NCI-H2029 (cell line): ENCODE results near the gene TP53BP1.
"Not testable (repeated sequence)": the region's sequence is repeated elsewhere in the genome, so short reads cannot be mapped to it uniquely, and the experiment has no call there.

Experiments
- DNase-seq: peaks from one replicate; lab custom pipeline; 2025; lab: John Stamatoyannopoulos, UW

TP53BP1 gene

GRCh38 chr15:43410572-43411214, 82.3 kb downstream of the TP53BP1 start:
- no peak for DNase-seq

- DNase-seq: no peak
These were observed 84.2 kb downstream of the TP53BP1 start for GRCh38 chr15:43408789-43409188.

GRCh38 chr15:43406808-43407207, 86.1 kb downstream of the TP53BP1 start:
- no peak for DNase-seq

- DNase-seq: no peak
These were observed 86.8 kb downstream of the TP53BP1 start for GRCh38 chr15:43406189-43406588.

- DNase-seq: no peak
These were observed 88.8 kb downstream of the TP53BP1 start for GRCh38 chr15:43404130-43404529.

- DNase-seq: no peak
These were observed 89.3 kb downstream of the TP53BP1 start for GRCh38 chr15:43403616-43404015.

GRCh38 chr15:43402255-43402654, 90.7 kb downstream of the TP53BP1 start:
- DNase-seq: no peak

- not testable (repeated sequence) for DNase-seq
These were observed 99.4 kb downstream of the TP53BP1 start for GRCh38 chr15:43393592-43393991.

GRCh38 chr15:43390723-43391122, 102.2 kb downstream of the TP53BP1 start:
- no peak for DNase-seq

- no peak for DNase-seq
These were observed 109.9 kb downstream of the TP53BP1 start for GRCh38 chr15:43383070-43383469.

- DNase-seq: no peak
These were observed 110.6 kb downstream of the TP53BP1 start for GRCh38 chr15:43382310-43382709.

- DNase-seq: no peak
These were observed 114.4 kb downstream of the TP53BP1 start for GRCh38 chr15:43378601-43379000.

GRCh38 chr15:43376017-43376705, 116.8 kb downstream of the TP53BP1 start:
- DNase-seq: no peak

- peak; percentile 22 for DNase-seq
These were observed 121.7 kb downstream of the TP53BP1 start, which contains the start of the genes TUBGCP4 and ZSCAN29 for GRCh38 chr15:43370975-43371974. Gene TUBGCP4 (plus strand): TSS chr15:43371101. CDS start chr15:43371355, 254 bp downstream. Gene ZSCAN29 (minus strand): TSS chr15:43371043. CDS start chr15:43369913, 1,130 bp downstream.

- DNase-seq: no peak
These were observed 122.5 kb downstream of the TP53BP1 start for GRCh38 chr15:43370310-43370974.

GRCh38 chr15:43361313-43361903, 131.5 kb downstream of the TP53BP1 start:
- no peak for DNase-seq

GRCh38 chr15:43360821-43361220, 132.1 kb downstream of the TP53BP1 start:
- no peak for DNase-seq
